ENCODE data around the gene MEF2A. TPM values are rescaled to one million over a fixed set of nuclear protein-coding genes. Genes with fewer than 3 reads are reported as not detected.

The MEF2A gene
- total and polyA plus RNA-seq, 9 of the 15 experiments (the other 6 are each of a cell fraction or from before 2014, with no cell fraction given) = 1.6 to 18.7 (median 8.7) TPM

DNA sequence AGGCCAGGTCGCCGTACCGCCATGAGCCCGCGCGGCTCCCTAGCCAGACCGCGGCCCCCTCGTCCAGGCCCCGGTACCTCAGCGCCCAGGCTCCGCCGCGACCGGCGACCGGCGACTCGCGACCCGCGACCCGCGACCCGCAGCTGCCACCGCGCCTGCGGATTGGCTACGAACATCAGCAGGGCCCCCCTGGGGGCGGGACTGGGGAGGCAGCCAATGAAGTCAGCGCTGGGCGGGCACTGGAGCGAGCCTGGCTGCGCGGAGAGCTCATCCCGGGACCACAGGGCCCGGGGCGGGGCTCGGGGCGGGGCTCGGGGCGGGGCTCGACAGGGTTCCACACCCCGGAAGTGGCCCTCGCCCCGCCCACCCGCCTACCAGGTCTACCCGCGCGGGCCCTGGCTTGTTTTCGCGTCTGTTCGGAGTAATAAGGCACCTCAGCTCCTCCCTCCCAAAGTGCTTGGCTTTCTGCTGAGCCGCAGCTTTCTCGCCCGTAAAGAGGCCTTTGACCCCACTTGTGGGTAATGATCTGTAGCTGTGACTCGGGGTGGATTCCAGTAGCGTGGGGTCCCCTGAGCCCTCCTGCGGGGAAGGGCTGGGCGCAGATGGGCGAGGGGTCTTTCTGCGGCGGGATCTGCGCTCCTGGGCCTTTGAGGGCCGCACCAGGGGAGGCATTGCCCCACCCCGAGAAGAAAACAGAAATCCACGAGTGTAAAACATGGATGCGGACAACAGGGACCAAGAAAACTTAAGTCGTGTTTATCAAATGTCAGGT lies 167.7 kb downstream of the MEF2A start, which contains the start of gene LYSMD4 (continued):
- TF ChIP-seq, protein P1, sequence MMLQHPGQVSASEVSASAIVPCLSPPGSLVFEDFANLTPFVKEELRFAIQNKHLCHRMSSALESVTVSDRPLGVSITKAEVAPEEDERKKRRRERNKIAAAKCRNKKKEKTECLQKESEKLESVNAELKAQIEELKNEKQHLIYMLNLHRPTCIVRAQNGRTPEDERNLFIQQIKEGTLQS (IDR thresholded peaks at IDR 0.05) = no peak
- TF ChIP-seq, protein P1 (CRISPR knock-in tag; conservative IDR thresholded peaks at IDR 0.05) = no peak
- TF ChIP-seq, protein P2, sequence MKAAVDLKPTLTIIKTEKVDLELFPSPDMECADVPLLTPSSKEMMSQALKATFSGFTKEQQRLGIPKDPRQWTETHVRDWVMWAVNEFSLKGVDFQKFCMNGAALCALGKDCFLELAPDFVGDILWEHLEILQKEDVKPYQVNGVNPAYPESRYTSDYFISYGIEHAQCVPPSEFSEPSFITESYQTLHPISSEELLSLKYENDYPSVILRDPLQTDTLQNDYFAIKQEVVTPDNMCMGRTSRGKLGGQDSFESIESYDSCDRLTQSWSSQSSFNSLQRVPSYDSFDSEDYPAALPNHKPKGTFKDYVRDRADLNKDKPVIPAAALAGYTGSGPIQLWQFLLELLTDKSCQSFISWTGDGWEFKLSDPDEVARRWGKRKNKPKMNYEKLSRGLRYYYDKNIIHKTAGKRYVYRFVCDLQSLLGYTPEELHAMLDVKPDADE (conservative IDR thresholded peaks at IDR 0.05; ENCODE audit: control insufficient read depth, low read depth, low read length) = no peak
- TF ChIP-seq, protein P3, sequence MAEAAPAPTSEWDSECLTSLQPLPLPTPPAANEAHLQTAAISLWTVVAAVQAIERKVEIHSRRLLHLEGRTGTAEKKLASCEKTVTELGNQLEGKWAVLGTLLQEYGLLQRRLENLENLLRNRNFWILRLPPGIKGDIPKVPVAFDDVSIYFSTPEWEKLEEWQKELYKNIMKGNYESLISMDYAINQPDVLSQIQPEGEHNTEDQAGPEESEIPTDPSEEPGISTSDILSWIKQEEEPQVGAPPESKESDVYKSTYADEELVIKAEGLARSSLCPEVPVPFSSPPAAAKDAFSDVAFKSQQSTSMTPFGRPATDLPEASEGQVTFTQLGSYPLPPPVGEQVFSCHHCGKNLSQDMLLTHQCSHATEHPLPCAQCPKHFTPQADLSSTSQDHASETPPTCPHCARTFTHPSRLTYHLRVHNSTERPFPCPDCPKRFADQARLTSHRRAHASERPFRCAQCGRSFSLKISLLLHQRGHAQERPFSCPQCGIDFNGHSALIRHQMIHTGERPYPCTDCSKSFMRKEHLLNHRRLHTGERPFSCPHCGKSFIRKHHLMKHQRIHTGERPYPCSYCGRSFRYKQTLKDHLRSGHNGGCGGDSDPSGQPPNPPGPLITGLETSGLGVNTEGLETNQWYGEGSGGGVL (CRISPR knock-in tag; IDR thresholded peaks at IDR 0.05) = no peak
- TF ChIP-seq ESRRA (IDR thresholded peaks at IDR 0.05; ENCODE audit: borderline replicate concordance, low read depth) = no peak
- TF ChIP-seq BHLHE40 (IDR thresholded peaks at IDR 0.05; ENCODE audit: low read length) = no peak
- TF ChIP-seq POLR2G (IDR thresholded peaks at IDR 0.05; ENCODE audit: low read depth, low read length) = peak; percentile 78
- TF ChIP-seq, protein P4, sequence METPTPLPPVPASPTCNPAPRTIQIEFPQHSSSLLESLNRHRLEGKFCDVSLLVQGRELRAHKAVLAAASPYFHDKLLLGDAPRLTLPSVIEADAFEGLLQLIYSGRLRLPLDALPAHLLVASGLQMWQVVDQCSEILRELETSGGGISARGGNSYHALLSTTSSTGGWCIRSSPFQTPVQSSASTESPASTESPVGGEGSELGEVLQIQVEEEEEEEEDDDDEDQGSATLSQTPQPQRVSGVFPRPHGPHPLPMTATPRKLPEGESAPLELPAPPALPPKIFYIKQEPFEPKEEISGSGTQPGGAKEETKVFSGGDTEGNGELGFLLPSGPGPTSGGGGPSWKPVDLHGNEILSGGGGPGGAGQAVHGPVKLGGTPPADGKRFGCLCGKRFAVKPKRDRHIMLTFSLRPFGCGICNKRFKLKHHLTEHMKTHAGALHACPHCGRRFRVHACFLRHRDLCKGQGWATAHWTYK (CRISPR knock-in tag; IDR thresholded peaks at IDR 0.05) = no peak
- no peak for TF ChIP-seq BMI1 (IDR thresholded peaks at IDR 0.05; ENCODE audit: low read length)
- TF ChIP-seq ZNF12 (CRISPR knock-in tag; IDR thresholded peaks at IDR 0.05) = no peak
- no peak for TF ChIP-seq NR2C2 (CRISPR knock-in tag; IDR thresholded peaks at IDR 0.05)
- peak; percentile 93 for TF ChIP-seq NR2C2 (tag; IDR thresholded peaks at IDR 0.05)
- TF ChIP-seq, protein P5, sequence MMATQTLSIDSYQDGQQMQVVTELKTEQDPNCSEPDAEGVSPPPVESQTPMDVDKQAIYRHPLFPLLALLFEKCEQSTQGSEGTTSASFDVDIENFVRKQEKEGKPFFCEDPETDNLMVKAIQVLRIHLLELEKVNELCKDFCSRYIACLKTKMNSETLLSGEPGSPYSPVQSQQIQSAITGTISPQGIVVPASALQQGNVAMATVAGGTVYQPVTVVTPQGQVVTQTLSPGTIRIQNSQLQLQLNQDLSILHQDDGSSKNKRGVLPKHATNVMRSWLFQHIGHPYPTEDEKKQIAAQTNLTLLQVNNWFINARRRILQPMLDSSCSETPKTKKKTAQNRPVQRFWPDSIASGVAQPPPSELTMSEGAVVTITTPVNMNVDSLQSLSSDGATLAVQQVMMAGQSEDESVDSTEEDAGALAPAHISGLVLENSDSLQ (IDR thresholded peaks at IDR 0.05) = no peak
- TF ChIP-seq GABPA (tag; conservative IDR thresholded peaks at IDR 0.05; ENCODE audit: low read depth) = peak; percentile 69
- TF ChIP-seq L3MBTL2 (IDR thresholded peaks at IDR 0.05) = peak; percentile 13; the same call in 1 of the 2 replicates
- TF ChIP-seq COPS2 (conservative IDR thresholded peaks at IDR 0.05) = no peak
- TF ChIP-seq ELF1 (tag; IDR thresholded peaks at IDR 0.05) = peak; percentile 69
- TF ChIP-seq POLR2B (IDR thresholded peaks at IDR 0.05; ENCODE audit: low read depth, partially characterized antibody) = peak; percentile 22
- TF ChIP-seq DACH1 (IDR thresholded peaks at IDR 0.05; ENCODE audit: partially characterized antibody) = no peak
- TF ChIP-seq CBFB (CRISPR knock-in tag; IDR thresholded peaks at IDR 0.05) = no peak
- TF ChIP-seq NFYB (IDR thresholded peaks at IDR 0.05; ENCODE audit: extremely low read depth, insufficient read length) = peak; percentile 4

Measured in K562 (cell line).